Articular chondrocyte of knee joint (primary cell): Measurements from ENCODE around the gene PABPC3. TPM values are rescaled to one million over a fixed set of nuclear protein-coding genes. Genes with fewer than 3 reads are reported as not detected.

Source experiments
- small RNA-seq: library from RNA; depleted of rRNA; stranded (forward); fragments of <200 nt; gene quantifications from one replicate; pipeline ENCODE3, GENCODE V24; 2012
- total RNA-seq: library from RNA; depleted of rRNA; stranded (reverse); fragments of >200 nt; gene quantifications from 2 replicates; pipeline ENCODE4 v1.2.3, GENCODE V29; 2012

Gene PABPC3
- 0.39 and 0.43 TPM in 2 replicates for total RNA-seq

GRCh38 chr13:25095851-25096453, at the start of gene PABPC3:
PABPC3 (plus strand) TSS chr13:25096136; CDS start chr13:25096199, 63 bp downstream.

Small RNA genes within 50 kb of the gene (small RNA-seq; reads per million reads assigned to genes)
- gene AL359757.2 = not detected

Other genes with a start within 250 kb of the PABPC3 start
- gene AMER2, start 76.2 kb downstream of the PABPC3 start, total RNA-seq = not detected in 2 replicates
- gene MTMR6, start 191.4 kb downstream of the PABPC3 start, total RNA-seq = 32.9 and 33.1 TPM in 2 replicates
- 51.8 and 52.5 TPM in 2 replicates for gene NUP58, start 205.5 kb downstream of the PABPC3 start, total RNA-seq